Astrocyte of the cerebellum (primary cell): Measurements from ENCODE around the gene MTOR.
A peak's percentile ranks its signal among the peaks of the same experiment; 100 is the strongest.
"Not testable (repeated sequence)": the region's sequence is repeated elsewhere in the genome, so short reads cannot be mapped to it uniquely, and the experiment has no call there.

Source experiments
- DNase-seq: peaks from one replicate; pipeline ENCODE4 v3.0.0-alpha.2; 2011; ENCODE audit warnings: low read depth
- H3K4me3 ChIP-seq: 2 replicates; pipeline ENCODE4 v1.5.1; 2011; ENCODE audit warnings: mild to moderate bottlenecking, low read depth, low read length, moderate library complexity
- CTCF ChIP-seq: IDR thresholded peaks from 2 replicates; pipeline ENCODE4 v1.5.1; 2012; ENCODE audit warnings: low read length, low read depth, moderate library complexity, mild to moderate bottlenecking; ENCODE audit errors: missing control alignments
- in situ Hi-C: cut with HindIII; loops from 2 replicates; pipeline ENCODE4 v1.10.0; 2017; ENCODE audit warnings: low sequenced_read_pairs

The MTOR gene

GRCh38 chr1:11262171-11263049 lies at the start of gene MTOR:
Gene MTOR (minus strand): TSS chr1:11262551. CDS start chr1:11259409, 3,142 bp downstream.
- peak; percentile 61 for TF ChIP-seq CTCF
- peak within 1 kb of the TSS; percentile 96 for H3K4me3 ChIP-seq
- peak; percentile 100 for DNase-seq
- in situ Hi-C loops = loop anchor here (5.0 kb wide), 1 partner anchor 70 kb away; no protein-coding TSS in a partner anchor

GRCh38 chr1:11309385-11309784 lies 47.0 kb upstream of the MTOR start:
- no peak for DNase-seq
- no peak for TF ChIP-seq CTCF
- in situ Hi-C loops = no loop called here
- H3K4me3 ChIP-seq = no peak overlapping the region

GRCh38 chr1:11308699-11309224 lies 46.4 kb upstream of the MTOR start:
- H3K4me3 ChIP-seq = no peak overlapping the region
- TF ChIP-seq CTCF = no peak
- no peak for DNase-seq
- in situ Hi-C loops = no loop called here

- no peak for TF ChIP-seq CTCF
- in situ Hi-C loops = no loop called here
- no peak overlapping the region for H3K4me3 ChIP-seq
- DNase-seq = no peak
These were observed 45.5 kb upstream of the MTOR start for GRCh38 chr1:11307852-11308251.

- DNase-seq, H3K4me3 ChIP-seq, in situ Hi-C loops: not testable (repeated sequence)
These were observed 43.2 kb upstream of the MTOR start for GRCh38 chr1:11305516-11305915.

- no peak for TF ChIP-seq CTCF
- DNase-seq = no peak
- H3K4me3 ChIP-seq = no peak overlapping the region
- in situ Hi-C loops = no loop called here
These were observed 40.0 kb upstream of the MTOR start for GRCh38 chr1:11302366-11302765.

- no peak overlapping the region for H3K4me3 ChIP-seq
- no peak for DNase-seq
- in situ Hi-C loops = no loop called here
- TF ChIP-seq CTCF = no peak
These were observed 39.2 kb upstream of the MTOR start for GRCh38 chr1:11301601-11302000.
